T-helper 1 cell treated with Interleukin-12 subunit alpha and Interleukin-12 subunit beta and Interleukin-4 antibody, amounts not matched to agents 30 ng/mL and 1 ng/mL, for 36 hours (primary cell): ENCODE measurements around the gene MON1B. TPM values are rescaled to one million over a fixed set of nuclear protein-coding genes. Genes with fewer than 3 reads are reported as not detected.
"Not testable (repeated sequence)": the region's sequence is repeated elsewhere in the genome, so short reads cannot be mapped to it uniquely, and the experiment has no call there.

Experiments
- intact Hi-C: fragments of 100-400 bp; cut with micrococcal nuclease; formaldehyde crosslinking; loops from one replicate; pipeline ENCODE4 v1.15.1; 2024
- total RNA-seq: library from RNA; stranded (reverse); gene quantifications from 2 replicates; pipeline ENCODE4 v1.2.3, GENCODE V29; 2022

Gene MON1B
- total RNA-seq, 1 donor from 2014 or later, result 81.9 TPM

DNA sequence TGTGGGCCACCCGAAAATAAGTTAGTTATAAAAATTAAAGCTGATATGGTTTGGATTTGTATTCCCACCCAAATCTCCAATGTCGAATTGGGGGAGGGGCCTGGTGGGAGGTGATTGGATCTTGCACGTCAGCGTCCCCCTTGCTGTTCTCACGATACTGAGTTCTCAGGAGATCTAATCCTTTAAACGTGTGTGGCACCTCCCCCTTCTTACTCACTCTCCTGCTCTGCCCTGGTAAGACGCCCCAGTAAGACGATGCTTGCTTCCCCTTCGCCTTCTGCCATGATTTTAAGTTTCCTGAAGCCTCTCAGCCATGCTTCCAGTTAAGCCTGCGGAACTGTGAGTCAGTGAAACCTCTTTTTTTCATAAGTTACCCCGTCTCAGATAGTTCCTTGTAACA is 43.6 kb downstream of the MON1B start:
- intact Hi-C loops, result loop anchor here (5.0 kb wide), 1 partner anchor 223 kb away; no protein-coding TSS in a partner anchor

DNA sequence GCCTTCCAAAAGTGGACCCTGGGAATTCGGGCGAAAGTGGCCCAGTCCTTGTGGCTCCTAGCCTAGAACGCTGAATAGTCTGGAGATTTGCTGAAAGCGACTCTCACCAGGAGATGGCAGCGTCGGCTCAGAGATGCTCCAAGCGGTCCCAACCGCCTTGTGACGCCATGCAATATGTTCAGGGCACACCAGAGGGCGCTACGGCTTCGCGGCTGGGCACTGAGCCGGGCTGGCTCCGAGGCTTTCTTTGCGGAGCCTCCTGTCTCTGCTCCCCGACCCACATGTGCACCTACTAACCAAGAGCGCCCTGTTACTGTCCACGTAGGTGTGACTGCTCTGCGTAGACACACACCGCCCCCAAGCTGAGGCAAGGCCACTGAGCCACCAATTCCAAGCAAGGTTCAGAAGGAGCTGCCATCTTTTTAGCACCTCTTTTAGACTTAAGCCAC is 45.1 kb downstream of the MON1B start:
- intact Hi-C loops, result loop anchor here (1.0 to 5.0 kb wide), 10 partner anchors 23 to 863 kb away; partner anchors contain the start of gene WWOX

- intact Hi-C loops, result loop anchor here (5.0 kb wide), 1 partner anchor 219 kb away; no protein-coding TSS in a partner anchor
Observed at GRCh38 chr16:77238593-77238992, 47.6 kb downstream of the MON1B start.

GRCh38 chr16:77242471-77242870 is 51.5 kb downstream of the MON1B start:
- intact Hi-C loops, result not testable (repeated sequence)

DNA sequence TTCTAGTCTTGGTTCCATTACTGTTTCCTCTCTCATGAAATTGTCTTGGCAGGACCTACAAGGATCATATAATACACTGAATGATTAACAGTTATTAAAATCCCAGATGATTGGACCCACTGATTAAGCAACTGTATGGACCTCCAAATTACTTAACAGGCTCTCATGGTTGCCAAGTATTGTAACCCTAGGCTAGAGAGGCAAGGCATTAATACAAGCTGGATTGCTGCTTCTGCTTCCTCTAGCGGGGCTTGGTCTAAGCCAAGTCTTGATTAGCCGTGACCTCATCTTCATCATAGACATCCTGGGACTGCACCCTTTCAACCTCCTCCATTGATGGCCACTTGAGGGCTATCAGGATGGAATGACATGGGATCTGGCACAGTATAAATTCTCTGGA is 55.2 kb downstream of the MON1B start:
- intact Hi-C loops, result no loop called here

- intact Hi-C loops, result no loop called here
Observed at GRCh38 chr16:77250400-77250799, 59.4 kb downstream of the MON1B start.

Other genes starting within 250 kb of the MON1B start
- gene SYCE1L, start 8.2 kb downstream of the MON1B start, total RNA-seq, result 1.3 and 3.8 TPM in 2 replicates
- not detected in 2 replicates for gene ADAMTS18, start 243.8 kb downstream of the MON1B start, total RNA-seq